ENCODE results near the gene MAP7D1. TPM values are rescaled to one million over a fixed set of nuclear protein-coding genes. Genes with fewer than 3 reads are reported as not detected.
A peak's percentile ranks its signal among the peaks of the same experiment; 100 is the strongest.

MAP7D1 gene
- total and polyA plus RNA-seq, 2 donors (not counting 3 experiments of a cell fraction or from before 2014, with no cell fraction given), result 69.7 to 193 TPM

DNA sequence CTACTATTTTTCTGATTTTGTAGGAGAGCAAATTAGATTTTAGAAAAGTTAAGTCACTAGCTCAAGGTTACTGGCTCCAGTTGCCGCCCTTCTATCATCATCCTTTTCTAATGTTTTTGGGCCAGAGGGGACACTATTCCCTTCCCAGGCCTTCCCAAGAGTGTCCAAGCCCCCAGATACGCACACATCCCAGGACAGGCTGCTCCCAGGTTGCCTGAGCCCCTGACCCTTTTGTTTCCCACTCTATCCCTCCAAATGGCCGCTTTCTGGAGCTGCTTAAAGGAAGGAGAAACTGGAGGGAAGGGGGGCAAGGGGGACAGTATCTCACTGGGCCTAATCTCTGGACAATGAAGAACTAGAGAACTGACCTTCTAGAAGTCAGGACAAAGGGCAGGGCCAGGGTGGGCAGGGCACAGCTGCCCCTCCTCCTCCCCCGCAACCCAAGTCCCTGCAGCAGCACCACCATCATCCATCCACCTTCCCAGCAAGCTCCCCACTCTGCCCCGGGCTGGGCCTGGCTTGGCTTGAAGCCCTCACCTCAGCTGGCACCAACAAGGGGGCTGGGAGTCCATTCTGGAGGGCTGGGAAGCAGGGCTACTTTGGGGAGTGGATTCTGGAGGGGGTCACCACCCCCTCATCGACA is 1.1 kb upstream of the MAP7D1 start:
- Histone ChIP-seq H3K27ac (ENCODE audit: insufficient read depth, low read depth, low read length) (peak overlapping the region; percentile 93), H3K9me1 (replicated peaks; ENCODE audit: control insufficient read depth, extremely low read depth, insufficient read depth, low read length) (no peaks in the 10 kb centered on the region), H3K9ac (replicated peaks; ENCODE audit: extremely low read depth, insufficient read depth, low read length) (peak overlapping the region; percentile 93), H3K4me1 (ENCODE audit: control insufficient read depth, extremely low read depth, insufficient read depth, low read length) (peaks cover 50% of the 10 kb centered on the region), H3K9me3 (replicated peaks; ENCODE audit: control insufficient read depth, insufficient read depth, low read length) (no peaks in the 10 kb centered on the region), H3K4me2 (ENCODE audit: insufficient read depth, low read length) (peak overlapping the region; percentile 90), H3K4me3 (replicated peaks in 1 of 3; ENCODE audit: insufficient read depth in 1 of 3, low read depth in 1 of 3, low read length in 3 of 3) (peak overlapping the region; percentile 48 to 76 (median 56)), H3K27me3 (ENCODE audit: control insufficient read depth in 2 of 2, insufficient read depth in 2 of 2, low read length in 2 of 2) (no peaks in the 10 kb centered on the region), H4K20me1 (replicated peaks; ENCODE audit: control insufficient read depth, extremely low read depth, insufficient read depth, low read length) (no peaks in the 10 kb centered on the region), H2AFZ (ENCODE audit: low read depth, low read length) (no peak overlapping the region), H3K79me2 (ENCODE audit: control insufficient read depth, insufficient read depth, low read length) (peaks cover 39% of the 10 kb centered on the region), H3K36me3 (ENCODE audit: control insufficient read depth in 2 of 2, extremely low read depth in 1 of 2, insufficient read depth in 2 of 2, low read length in 2 of 2) (no peaks in the 10 kb centered on the region)
- POLR2A ChIA-PET, result no interaction called here
- CTCF ChIA-PET, result interaction anchor here (2.6 to 9.3 kb wide), 2 partner anchors 33 to 131 kb away, joined by 6 to 201 read pairs; no protein-coding TSS in a partner anchor
- intact Hi-C loops (cut with micrococcal nuclease) (loop anchor here (1.0 kb wide), 1 partner anchor 33 kb away; no protein-coding TSS in a partner anchor), dilution Hi-C loops (cut with MboI; ENCODE audit: extremely low pct_ligation_motif_present, low sequenced_read_pairs) (no loop called here)
- no peak for TF ChIP-seq EZH2 (IDR thresholded peaks at IDR 0.05; ENCODE audit: borderline replicate concordance, low read depth, low read length, severe bottlenecking)
- no peak for TF ChIP-seq JUN (IDR thresholded peaks at IDR 0.05; ENCODE audit: borderline replicate concordance, insufficient read depth, insufficient read length, low read depth)
- TF ChIP-seq FOS (IDR thresholded peaks at IDR 0.05; ENCODE audit: borderline replicate concordance, insufficient read depth, low read length), result no peak
- no peak for TF ChIP-seq MYC (IDR thresholded peaks at IDR 0.05; ENCODE audit: low read depth, low read length)
- TF ChIP-seq, protein P1, sequence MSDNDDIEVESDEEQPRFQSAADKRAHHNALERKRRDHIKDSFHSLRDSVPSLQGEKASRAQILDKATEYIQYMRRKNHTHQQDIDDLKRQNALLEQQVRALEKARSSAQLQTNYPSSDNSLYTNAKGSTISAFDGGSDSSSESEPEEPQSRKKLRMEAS (IDR thresholded peaks at IDR 0.05; ENCODE audit: insufficient read depth, insufficient read length), result no peak
- TF ChIP-seq GATA2 (IDR thresholded peaks at IDR 0.05; ENCODE audit: insufficient read depth, insufficient read length, low read depth, low read length), result no peak
- FAIRE-seq, result no peak
- DNase-seq (ENCODE audit: low read depth, low spot score), result no peak
- no TSS peak for BruUV-seq (replicated peaks)
